ENCODE results near the gene SLAMF7. TPM values are rescaled to one million over a fixed set of nuclear protein-coding genes. Genes with fewer than 3 reads are reported as not detected.

SLAMF7 gene
- total and polyA plus RNA-seq, 2 of the 8 experiments (the other 6 are each of a cell fraction or from before 2014, with no cell fraction given): not detected

GRCh38 chr1:160708118-160708517 is 30.9 kb upstream of the SLAMF7 start:
- Histone ChIP-seq H3K4ac (replicated peaks; ENCODE audit: insufficient read length, low read depth, low read length) (no peak overlapping the region), H4K5ac (ENCODE audit: insufficient read length, low read depth, low read length) (no peak overlapping the region), H3K79me1 (ENCODE audit: low read depth, low read length) (no peaks in the 10 kb centered on the region; the same call in 1 of the 2 replicates), H3K4me1 (replicated peaks in 1 of 4; ENCODE audit: control insufficient read depth in 3 of 4, insufficient read depth in 4 of 4, low read length in 3 of 4) (peaks cover 0 to 2% (median under 1%) of the 10 kb centered on the region in 4 experiments; a peak in 1 of 7 replicates), H2BK120ac (replicated peaks; ENCODE audit: low read depth, low read length) (no peak overlapping the region), H3K79me2 (ENCODE audit: control insufficient read depth in 1 of 2, insufficient read depth in 2 of 2, low read length in 2 of 2) (no peaks in the 10 kb centered on the region), H4K91ac (replicated peaks; ENCODE audit: insufficient read length, low read length) (no peak overlapping the region), H3K18ac (ENCODE audit: extremely low read depth, low read length) (no peak overlapping the region), H2AK5ac (ENCODE audit: low read depth, low read length) (no peak overlapping the region), H3K56ac (replicated peaks; ENCODE audit: insufficient read length, low read depth, low read length) (no peak overlapping the region), H3K36me3 (ENCODE audit: control insufficient read depth in 2 of 4, insufficient read depth in 4 of 4, low read length in 3 of 4) (no peaks in the 10 kb centered on the region), H3K23me2 (ENCODE audit: low read depth, low read length) (no peaks in the 10 kb centered on the region), H3K9ac (replicated peaks in 1 of 4; ENCODE audit: extremely low read depth in 1 of 4, low read depth in 3 of 4, low read length in 3 of 4) (no peak overlapping the region), H4K20me1 (replicated peaks in 1 of 2; ENCODE audit: control insufficient read depth in 1 of 2, insufficient read depth in 2 of 2, low read length in 2 of 2) (no peaks in the 10 kb centered on the region), H2AFZ (ENCODE audit: low read length) (no peak overlapping the region), H2BK20ac (ENCODE audit: low read length) (no peak overlapping the region), H2BK15ac (ENCODE audit: low read length) (no peak overlapping the region), H4K8ac (ENCODE audit: extremely low read depth, insufficient read depth, low read length) (no peak overlapping the region), H3K23ac (ENCODE audit: insufficient read length) (no peak overlapping the region), H2BK12ac (ENCODE audit: low read depth, low read length) (no peak overlapping the region), H2BK5ac (ENCODE audit: low read depth, low read length) (no peak overlapping the region), H3K4me2 (ENCODE audit: insufficient read depth in 1 of 2, low read depth in 2 of 2, low read length in 2 of 2) (no peak overlapping the region), H3K4me3 (ENCODE audit: extremely low read depth in 1 of 4, insufficient read depth in 2 of 4, low read depth in 3 of 4, low read length in 4 of 4) (no peak overlapping the region), H3K14ac (ENCODE audit: insufficient read length) (no peak overlapping the region), H3K27me3 (replicated peaks in 1 of 4; ENCODE audit: control insufficient read depth in 3 of 4, extremely low read depth in 1 of 4, insufficient read depth in 3 of 4, low read length in 3 of 4) (no peaks in the 10 kb centered on the region), H3K9me3 (ENCODE audit: insufficient read depth in 2 of 2, low read depth in 1 of 2, low read length in 1 of 2) (no peaks in the 10 kb centered on the region), H3K27ac (ENCODE audit: low read depth, low read length) (no peak overlapping the region)
- DNase-seq (ENCODE audit: low read depth in 1 of 2, low spot score in 2 of 2): no peak
- WGBS, 2 experiments (ENCODE audit: extremely low coverage in 1 of 2, insufficient coverage in 1 of 2, insufficient read length in 1 of 2, insufficient replicate concordance in 2 of 2, low coverage in 1 of 2, low lambda C conversion rate in 2 of 2, missing lambda C conversion rate in 1 of 2): 83% methylated on average over 4 of the region's 4 CpGs; no CpG with 5 or more reads in 1 of the 2 experiments
- TF ChIP-seq CEBPB (IDR thresholded peaks at IDR 0.05; ENCODE audit: low read depth, low read length): no peak
- TF ChIP-seq KDM5A (IDR thresholded peaks at IDR 0.05; ENCODE audit: low read length): no peak
- no peak for TF ChIP-seq SAP30 (IDR thresholded peaks at IDR 0.05; ENCODE audit: insufficient read depth, insufficient replicate concordance, low read length)
- no peak for FAIRE-seq
- CTCF ChIA-PET (ENCODE audit: partially characterized antibody): interaction anchor here (0.6 to 2.1 kb wide), 6 partner anchors 12 to 128 kb away, joined by 3 to 8 read pairs (median 4); no protein-coding TSS in a partner anchor
- POLR2A ChIA-PET (ENCODE audit: partially characterized antibody): no interaction called here

Measured in H1 (cell line).